ENCODE data around the gene SCN4B. TPM values are rescaled to one million over a fixed set of nuclear protein-coding genes. Genes with fewer than 3 reads are reported as not detected.

SCN4B gene
- total and polyA plus RNA-seq, 10 of the 15 experiments (the other 5 are each of a cell fraction or from before 2014, with no cell fraction given) = 0.01 to 0.49 (median 0.04) TPM; not detected in 5

DNA sequence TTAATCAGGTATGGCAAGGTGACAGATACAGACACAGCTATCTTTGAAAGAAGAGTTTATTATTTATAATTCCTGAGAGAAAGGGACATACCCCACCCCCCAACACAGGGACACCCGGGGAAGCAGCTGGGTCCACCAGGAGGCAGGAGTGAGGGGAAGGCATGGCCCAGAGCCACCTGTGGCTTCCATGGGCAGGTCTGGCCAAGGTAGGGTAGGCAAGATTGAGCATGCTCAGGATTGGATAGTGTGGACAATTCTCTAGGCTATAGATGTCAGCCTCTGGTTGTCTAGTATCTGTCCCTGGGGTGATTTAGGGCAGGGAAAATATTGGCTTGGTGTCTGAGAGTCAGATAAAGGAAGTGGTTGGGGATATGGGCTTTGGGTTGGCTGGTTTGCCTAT, 38.4 kb downstream of the SCN4B start (continued):
- TF ChIP-seq, protein P1, sequence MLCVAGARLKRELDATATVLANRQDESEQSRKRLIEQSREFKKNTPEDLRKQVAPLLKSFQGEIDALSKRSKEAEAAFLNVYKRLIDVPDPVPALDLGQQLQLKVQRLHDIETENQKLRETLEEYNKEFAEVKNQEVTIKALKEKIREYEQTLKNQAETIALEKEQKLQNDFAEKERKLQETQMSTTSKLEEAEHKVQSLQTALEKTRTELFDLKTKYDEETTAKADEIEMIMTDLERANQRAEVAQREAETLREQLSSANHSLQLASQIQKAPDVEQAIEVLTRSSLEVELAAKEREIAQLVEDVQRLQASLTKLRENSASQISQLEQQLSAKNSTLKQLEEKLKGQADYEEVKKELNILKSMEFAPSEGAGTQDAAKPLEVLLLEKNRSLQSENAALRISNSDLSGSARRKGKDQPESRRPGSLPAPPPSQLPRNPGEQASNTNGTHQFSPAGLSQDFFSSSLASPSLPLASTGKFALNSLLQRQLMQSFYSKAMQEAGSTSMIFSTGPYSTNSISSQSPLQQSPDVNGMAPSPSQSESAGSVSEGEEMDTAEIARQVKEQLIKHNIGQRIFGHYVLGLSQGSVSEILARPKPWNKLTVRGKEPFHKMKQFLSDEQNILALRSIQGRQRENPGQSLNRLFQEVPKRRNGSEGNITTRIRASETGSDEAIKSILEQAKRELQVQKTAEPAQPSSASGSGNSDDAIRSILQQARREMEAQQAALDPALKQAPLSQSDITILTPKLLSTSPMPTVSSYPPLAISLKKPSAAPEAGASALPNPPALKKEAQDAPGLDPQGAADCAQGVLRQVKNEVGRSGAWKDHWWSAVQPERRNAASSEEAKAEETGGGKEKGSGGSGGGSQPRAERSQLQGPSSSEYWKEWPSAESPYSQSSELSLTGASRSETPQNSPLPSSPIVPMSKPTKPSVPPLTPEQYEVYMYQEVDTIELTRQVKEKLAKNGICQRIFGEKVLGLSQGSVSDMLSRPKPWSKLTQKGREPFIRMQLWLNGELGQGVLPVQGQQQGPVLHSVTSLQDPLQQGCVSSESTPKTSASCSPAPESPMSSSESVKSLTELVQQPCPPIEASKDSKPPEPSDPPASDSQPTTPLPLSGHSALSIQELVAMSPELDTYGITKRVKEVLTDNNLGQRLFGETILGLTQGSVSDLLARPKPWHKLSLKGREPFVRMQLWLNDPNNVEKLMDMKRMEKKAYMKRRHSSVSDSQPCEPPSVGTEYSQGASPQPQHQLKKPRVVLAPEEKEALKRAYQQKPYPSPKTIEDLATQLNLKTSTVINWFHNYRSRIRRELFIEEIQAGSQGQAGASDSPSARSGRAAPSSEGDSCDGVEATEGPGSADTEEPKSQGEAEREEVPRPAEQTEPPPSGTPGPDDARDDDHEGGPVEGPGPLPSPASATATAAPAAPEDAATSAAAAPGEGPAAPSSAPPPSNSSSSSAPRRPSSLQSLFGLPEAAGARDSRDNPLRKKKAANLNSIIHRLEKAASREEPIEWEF (IDR thresholded peaks at IDR 0.05; ENCODE audit: insufficient replicate concordance, low read depth, low read length) = no peak
- no peak for TF ChIP-seq BHLHE40 (IDR thresholded peaks at IDR 0.05; ENCODE audit: borderline replicate concordance in 1 of 2, low read depth in 2 of 2, low read length in 1 of 2)
- no peak for TF ChIP-seq NFIC (IDR thresholded peaks at IDR 0.05; ENCODE audit: low read depth, low read length)
- TF ChIP-seq YY1 (IDR thresholded peaks at IDR 0.05; ENCODE audit: low read depth, low read length) = no peak
- TF ChIP-seq PAX5 (IDR thresholded peaks at IDR 0.05; ENCODE audit: borderline replicate concordance, low read depth, low read length) = no peak

DNA sequence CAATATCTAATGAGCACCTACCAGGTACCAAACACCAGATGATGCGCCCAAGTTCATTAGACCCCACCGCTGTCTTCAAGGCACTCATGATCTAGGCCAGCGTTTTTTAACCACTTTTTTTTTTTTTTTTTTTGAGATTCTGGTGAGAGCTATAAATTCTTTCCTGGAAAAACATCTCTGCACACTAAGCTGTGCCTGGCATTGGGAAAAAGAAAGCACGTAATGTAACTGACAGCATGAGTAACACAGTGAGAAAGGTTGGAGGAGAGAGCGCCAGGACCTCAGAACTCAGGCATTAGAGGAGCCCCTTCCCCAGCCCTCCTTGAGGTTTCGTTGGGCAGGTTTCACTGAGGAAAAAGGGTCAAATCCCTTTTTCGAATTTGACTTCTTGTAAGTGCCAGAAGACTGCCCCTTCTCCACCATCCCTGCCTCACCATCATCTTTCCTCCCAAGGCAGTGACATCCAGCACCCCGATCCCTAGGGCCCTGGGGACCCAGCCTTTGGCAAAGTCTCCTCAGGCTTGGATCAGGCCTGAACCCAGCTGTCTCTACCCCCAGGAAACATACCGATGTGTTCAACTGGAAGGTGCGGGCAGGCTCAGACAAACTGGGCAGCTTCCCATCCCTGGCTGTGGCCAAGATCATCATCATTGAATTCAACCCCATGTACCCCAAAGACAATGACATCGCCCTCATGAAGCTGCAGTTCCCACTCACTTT, 39.8 kb downstream of the SCN4B start:
- ChIA-PET RAD21 (ENCODE audit: unreplicated experiment) (interaction anchor here (0.6 kb wide), 1 partner anchor 86 kb away, joined by 3 read pairs; no protein-coding TSS in a partner anchor), POLR2A (no interaction called here), SMC1A (ENCODE audit: uncharacterized antibody, unreplicated experiment) (interaction anchor here (0.9 to 1.3 kb wide), 2 partner anchors 13 to 32 kb away, joined by 3 read pairs; no protein-coding TSS in a partner anchor), CTCF (interaction anchor here (0.6 kb wide), 1 partner anchor 15 kb away, joined by 3 read pairs; no protein-coding TSS in a partner anchor)
- Histone ChIP-seq H3K36me3 (ENCODE audit: control insufficient read depth in 2 of 2, insufficient read depth in 2 of 2, low read length in 1 of 2) (no peaks in the 10 kb centered on the region), H4K20me1 (ENCODE audit: control insufficient read depth, insufficient read depth) (no peaks in the 10 kb centered on the region), H3K9me3 (replicated peaks; ENCODE audit: control insufficient read depth, insufficient read depth, low read length) (no peaks in the 10 kb centered on the region), H3K27me3 (replicated peaks in 1 of 2; ENCODE audit: control insufficient read depth in 2 of 2, insufficient read depth in 2 of 2, low read length in 1 of 2) (peaks cover 0 to 2% of the 10 kb centered on the region in 2 experiments; a peak in 2 of 4 replicates), H2AFZ (ENCODE audit: control insufficient read depth, low read depth, low read length) (no peak overlapping the region), H3K9ac (ENCODE audit: control insufficient read depth, insufficient read depth, low read length) (no peak overlapping the region), H3K79me2 (ENCODE audit: control insufficient read depth, insufficient read depth, low read length) (no peaks in the 10 kb centered on the region), H3K27ac (ENCODE audit: control insufficient read depth, insufficient read depth) (no peak overlapping the region), H3K4me1 (ENCODE audit: control insufficient read depth, insufficient read depth, low read length) (no peaks in the 10 kb centered on the region; the same call in 1 of the 2 replicates), H3K4me3 (no peak overlapping the region), H3K4me2 (ENCODE audit: control insufficient read depth, insufficient read depth) (no peak overlapping the region)
- intact Hi-C loops (cut with micrococcal nuclease; ENCODE audit: unreplicated experiment) (no loop called here), in situ Hi-C loops (cut with MboI) (no loop called here)
- 38% methylated on average over 11 of the region's 11 CpGs for WGBS (ENCODE audit: insufficient coverage, insufficient replicate concordance, low lambda C conversion rate, missing lambda C conversion rate)
- no peak for FAIRE-seq
- DNase-seq (ENCODE audit: low read depth, low spot score) = no peak
- TF ChIP-seq, protein P2, sequence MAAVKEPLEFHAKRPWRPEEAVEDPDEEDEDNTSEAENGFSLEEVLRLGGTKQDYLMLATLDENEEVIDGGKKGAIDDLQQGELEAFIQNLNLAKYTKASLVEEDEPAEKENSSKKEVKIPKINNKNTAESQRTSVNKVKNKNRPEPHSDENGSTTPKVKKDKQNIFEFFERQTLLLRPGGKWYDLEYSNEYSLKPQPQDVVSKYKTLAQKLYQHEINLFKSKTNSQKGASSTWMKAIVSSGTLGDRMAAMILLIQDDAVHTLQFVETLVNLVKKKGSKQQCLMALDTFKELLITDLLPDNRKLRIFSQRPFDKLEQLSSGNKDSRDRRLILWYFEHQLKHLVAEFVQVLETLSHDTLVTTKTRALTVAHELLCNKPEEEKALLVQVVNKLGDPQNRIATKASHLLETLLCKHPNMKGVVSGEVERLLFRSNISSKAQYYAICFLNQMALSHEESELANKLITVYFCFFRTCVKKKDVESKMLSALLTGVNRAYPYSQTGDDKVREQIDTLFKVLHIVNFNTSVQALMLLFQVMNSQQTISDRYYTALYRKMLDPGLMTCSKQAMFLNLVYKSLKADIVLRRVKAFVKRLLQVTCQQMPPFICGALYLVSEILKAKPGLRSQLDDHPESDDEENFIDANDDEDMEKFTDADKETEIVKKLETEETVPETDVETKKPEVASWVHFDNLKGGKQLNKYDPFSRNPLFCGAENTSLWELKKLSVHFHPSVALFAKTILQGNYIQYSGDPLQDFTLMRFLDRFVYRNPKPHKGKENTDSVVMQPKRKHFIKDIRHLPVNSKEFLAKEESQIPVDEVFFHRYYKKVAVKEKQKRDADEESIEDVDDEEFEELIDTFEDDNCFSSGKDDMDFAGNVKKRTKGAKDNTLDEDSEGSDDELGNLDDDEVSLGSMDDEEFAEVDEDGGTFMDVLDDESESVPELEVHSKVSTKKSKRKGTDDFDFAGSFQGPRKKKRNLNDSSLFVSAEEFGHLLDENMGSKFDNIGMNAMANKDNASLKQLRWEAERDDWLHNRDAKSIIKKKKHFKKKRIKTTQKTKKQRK (IDR thresholded peaks at IDR 0.05; ENCODE audit: low read depth, low read length) = no peak
- TF ChIP-seq ZNF274 (IDR thresholded peaks at IDR 0.05; ENCODE audit: insufficient read depth, insufficient read length) = no peak
- no peak for TF ChIP-seq ZNF384 (IDR thresholded peaks at IDR 0.05; ENCODE audit: borderline replicate concordance, low read depth, low read length)
- TF ChIP-seq NR2C1 (IDR thresholded peaks at IDR 0.05) = no peak
- TF ChIP-seq PAX8 (IDR thresholded peaks at IDR 0.05) = no peak
- BruUV-seq (replicated peaks) = no TSS peak
- no peak for ATAC-seq

Measured in GM12878 (cell line).